Activated naive CD8-positive, alpha-beta T cell (primary cell): ENCODE measurements around the gene CORO1A.
"Not testable (repeated sequence)": the region's sequence is repeated elsewhere in the genome, so short reads cannot be mapped to it uniquely, and the experiment has no call there.

Source experiments
- H3K27ac Mint-ChIP-seq: one replicate; pipeline ENCODE4 v1.8.0; 2021; ENCODE audit warnings: mixed read lengths
- H3K27me3 Mint-ChIP-seq: one replicate; pipeline ENCODE4 v1.8.0; 2021; ENCODE audit warnings: mixed read lengths
- H3K36me3 Mint-ChIP-seq: one replicate; pipeline ENCODE4 v1.8.0; 2021; ENCODE audit warnings: mixed read lengths
- H3K4me1 Mint-ChIP-seq: one replicate; pipeline ENCODE4 v1.8.0; 2021; ENCODE audit warnings: low read depth, mixed read lengths
- H3K4me3 Mint-ChIP-seq: one replicate; pipeline ENCODE4 v1.8.0; 2021; ENCODE audit warnings: mild to moderate bottlenecking, mixed read lengths
- H3K9me3 Mint-ChIP-seq: one replicate; pipeline ENCODE4 v1.8.0; 2021; ENCODE audit warnings: low read depth, mixed read lengths

CORO1A gene

GRCh38 chr16:30185683-30186421 lies 2.5 kb downstream of the CORO1A start:
- H3K27me3 Mint-ChIP-seq: no peaks in the 10 kb centered on the region
- peaks cover 7% of the 10 kb centered on the region for H3K36me3 Mint-ChIP-seq
- H3K4me3 Mint-ChIP-seq: peak overlapping the region; percentile 98

GRCh38 chr16:30186444-30186781 lies 3.0 kb downstream of the CORO1A start:
- no peaks in the 10 kb centered on the region for H3K27me3 Mint-ChIP-seq
- peak overlapping the region; percentile 98 for H3K27ac Mint-ChIP-seq
- H3K36me3 Mint-ChIP-seq: peaks cover 7% of the 10 kb centered on the region
- H3K4me3 Mint-ChIP-seq: peak overlapping the region; percentile 98
- H3K9me3 Mint-ChIP-seq: no peaks in the 10 kb centered on the region
- H3K4me1 Mint-ChIP-seq: peaks cover 25% of the 10 kb centered on the region

More at GRCh38 chr16:30185683-30186421, 2.5 kb downstream of the CORO1A start:
- H3K27ac Mint-ChIP-seq: peak overlapping the region; percentile 98
- no peaks in the 10 kb centered on the region for H3K9me3 Mint-ChIP-seq
- H3K4me1 Mint-ChIP-seq: peaks cover 25% of the 10 kb centered on the region

- Mint-ChIP-seq H3K27ac (peak overlapping the region; percentile 98), H3K36me3 (peaks cover 7% of the 10 kb centered on the region), H3K4me1 (peaks cover 24% of the 10 kb centered on the region), H3K4me3 (peak overlapping the region; percentile 98), H3K27me3 (no peaks in the 10 kb centered on the region), H3K9me3 (no peaks in the 10 kb centered on the region)
Measured at GRCh38 chr16:30186782-30187555, 3.6 kb downstream of the CORO1A start.

GRCh38 chr16:30187556-30187865 lies 4.1 kb downstream of the CORO1A start:
- H3K4me1 Mint-ChIP-seq: peaks cover 19% of the 10 kb centered on the region
- H3K27ac Mint-ChIP-seq: peak overlapping the region; percentile 98
- H3K4me3 Mint-ChIP-seq: peak overlapping the region; percentile 98
- H3K9me3 Mint-ChIP-seq: no peaks in the 10 kb centered on the region
- H3K36me3 Mint-ChIP-seq: peaks cover 7% of the 10 kb centered on the region
- H3K27me3 Mint-ChIP-seq: no peaks in the 10 kb centered on the region

- peak overlapping the region; percentile 98 for H3K4me3 Mint-ChIP-seq
- peaks cover 7% of the 10 kb centered on the region for H3K36me3 Mint-ChIP-seq
- no peaks in the 10 kb centered on the region for H3K9me3 Mint-ChIP-seq
Measured at GRCh38 chr16:30187971-30188561, 4.7 kb downstream of the CORO1A start.

GRCh38 chr16:30191158-30191557 lies 7.8 kb downstream of the CORO1A start:
- H3K9me3 Mint-ChIP-seq, H3K36me3 Mint-ChIP-seq, H3K27ac Mint-ChIP-seq, H3K4me3 Mint-ChIP-seq, H3K27me3 Mint-ChIP-seq: not testable (repeated sequence)
- H3K4me1 Mint-ChIP-seq: peaks cover 11% of the 10 kb centered on the region

More at GRCh38 chr16:30187971-30188561, 4.7 kb downstream of the CORO1A start:
- peak overlapping the region; percentile 54 for H3K27ac Mint-ChIP-seq
- H3K4me1 Mint-ChIP-seq: peaks cover 17% of the 10 kb centered on the region
- no peaks in the 10 kb centered on the region for H3K27me3 Mint-ChIP-seq

GRCh38 chr16:30193098-30193497 lies 9.7 kb downstream of the CORO1A start:
- not testable (repeated sequence) for H3K36me3 Mint-ChIP-seq, H3K4me3 Mint-ChIP-seq, H3K27ac Mint-ChIP-seq, H3K4me1 Mint-ChIP-seq, H3K27me3 Mint-ChIP-seq, H3K9me3 Mint-ChIP-seq

- H3K4me1 Mint-ChIP-seq, H3K9me3 Mint-ChIP-seq, H3K27ac Mint-ChIP-seq, H3K27me3 Mint-ChIP-seq, H3K36me3 Mint-ChIP-seq, H3K4me3 Mint-ChIP-seq: not testable (repeated sequence)
Measured at GRCh38 chr16:30193615-30194014, 10.2 kb downstream of the CORO1A start, which contains the start of the genes BOLA2B and SLX1A. Gene BOLA2B (minus strand): TSS chr16:30193666. CDS start chr16:30193595, 71 bp downstream. Gene SLX1A (plus strand): TSS chr16:30193875. CDS start chr16:30194085, 210 bp downstream.

GRCh38 chr16:30194172-30194925 lies 10.9 kb downstream of the CORO1A start:
- H3K9me3 Mint-ChIP-seq, H3K4me1 Mint-ChIP-seq, H3K27me3 Mint-ChIP-seq, H3K4me3 Mint-ChIP-seq, H3K36me3 Mint-ChIP-seq, H3K27ac Mint-ChIP-seq: not testable (repeated sequence)

GRCh38 chr16:30197001-30197400 lies 13.6 kb downstream of the CORO1A start:
- not testable (repeated sequence) for H3K9me3 Mint-ChIP-seq, H3K36me3 Mint-ChIP-seq, H3K27ac Mint-ChIP-seq, H3K27me3 Mint-ChIP-seq, H3K4me3 Mint-ChIP-seq, H3K4me1 Mint-ChIP-seq

GRCh38 chr16:30199049-30199448 lies 15.6 kb downstream of the CORO1A start, which contains the start of gene SULT1A3:
Gene SULT1A3 (plus strand): TSS chr16:30199255. CDS start chr16:30200729, 1,474 bp downstream.
- not testable (repeated sequence) for H3K36me3 Mint-ChIP-seq

GRCh38 chr16:30199608-30200343 lies 16.4 kb downstream of the CORO1A start:
- not testable (repeated sequence) for H3K4me1 Mint-ChIP-seq, H3K4me3 Mint-ChIP-seq, H3K27me3 Mint-ChIP-seq, H3K9me3 Mint-ChIP-seq, H3K27ac Mint-ChIP-seq, H3K36me3 Mint-ChIP-seq

More at GRCh38 chr16:30199049-30199448, 15.6 kb downstream of the CORO1A start, which contains the start of gene SULT1A3:
- H3K27ac Mint-ChIP-seq, H3K4me1 Mint-ChIP-seq, H3K9me3 Mint-ChIP-seq, H3K27me3 Mint-ChIP-seq, H3K4me3 Mint-ChIP-seq: not testable (repeated sequence)

- H3K9me3 Mint-ChIP-seq, H3K4me3 Mint-ChIP-seq, H3K27me3 Mint-ChIP-seq, H3K4me1 Mint-ChIP-seq, H3K36me3 Mint-ChIP-seq, H3K27ac Mint-ChIP-seq: not testable (repeated sequence)
Measured at GRCh38 chr16:30205541-30206236, 22.3 kb downstream of the CORO1A start.

GRCh38 chr16:30206252-30206651 lies 22.9 kb downstream of the CORO1A start:
- not testable (repeated sequence) for H3K9me3 Mint-ChIP-seq, H3K4me3 Mint-ChIP-seq, H3K4me1 Mint-ChIP-seq, H3K36me3 Mint-ChIP-seq, H3K27me3 Mint-ChIP-seq, H3K27ac Mint-ChIP-seq
